Fibroblast of pulmonary artery (primary cell): ENCODE measurements around the gene TOX3.

Experiments
- DNase-seq: peaks from one replicate; pipeline ENCODE4 v3.0.0-alpha.2; 2010; ENCODE audit warnings: low read depth
- H3K4me3 ChIP-seq: replicated peaks from 2 replicates; pipeline ENCODE4 v1.5.1; 2011; ENCODE audit warnings: low read depth, mild to moderate bottlenecking, control low read depth, low read length, moderate library complexity
- TF ChIP-seq, protein P1 (sequence below): IDR thresholded peaks from 2 replicates; pipeline ENCODE4 v1.5.1; 2011; ENCODE audit warnings: mild to moderate bottlenecking, control low read depth, low read length, inconsistent platforms; ENCODE audit errors: missing control alignments

The TOX3 gene

DNA sequence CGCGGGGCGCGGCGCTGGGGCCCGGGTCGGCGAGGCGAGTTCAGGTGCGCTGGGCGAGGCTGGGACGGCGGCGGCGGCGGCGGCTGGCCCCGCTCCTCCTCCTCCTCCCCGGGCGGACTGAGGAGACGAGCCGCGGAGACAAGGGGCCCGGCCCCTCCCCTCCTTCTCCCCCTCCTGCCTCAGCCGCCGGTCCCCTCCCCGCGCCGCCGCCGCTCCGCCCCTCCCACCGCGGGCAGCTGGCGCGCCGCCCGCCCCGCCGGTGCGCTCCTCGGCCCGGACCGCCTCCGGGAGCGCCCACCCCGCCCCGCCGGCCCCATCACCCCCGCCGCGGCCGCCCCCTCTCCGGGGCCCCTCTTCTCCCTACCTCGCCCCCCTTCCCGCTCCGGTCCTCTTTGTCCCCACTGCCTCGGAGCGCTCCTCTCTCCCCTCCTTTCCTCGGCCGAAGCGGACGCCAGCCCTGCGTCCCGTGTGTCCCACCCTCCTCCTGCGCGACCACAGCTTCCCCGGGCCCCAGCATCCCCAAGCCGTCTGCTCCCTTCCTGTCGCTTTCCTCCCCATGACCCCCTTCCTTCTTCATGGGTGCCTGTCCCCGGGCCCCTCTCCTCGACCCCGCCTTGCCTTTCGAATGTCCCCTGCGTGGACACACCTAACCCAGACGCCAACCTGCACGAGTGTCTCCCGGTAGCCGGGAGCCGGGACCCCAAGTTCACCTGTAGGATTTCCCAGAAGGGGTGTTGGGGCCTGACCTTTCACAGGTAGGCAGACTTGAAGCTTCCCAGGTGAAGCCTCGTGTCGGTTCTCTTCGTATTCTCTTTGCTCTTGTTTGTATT, at the start of gene TOX3:
TOX3 (minus strand) TSS at position 140 of the 830 bp plus-strand sequence. CDS start 420 bp downstream, outside the sequence.
- H3K4me3 ChIP-seq, result no peak within 1 kb of the TSS
- TF ChIP-seq, protein P1, sequence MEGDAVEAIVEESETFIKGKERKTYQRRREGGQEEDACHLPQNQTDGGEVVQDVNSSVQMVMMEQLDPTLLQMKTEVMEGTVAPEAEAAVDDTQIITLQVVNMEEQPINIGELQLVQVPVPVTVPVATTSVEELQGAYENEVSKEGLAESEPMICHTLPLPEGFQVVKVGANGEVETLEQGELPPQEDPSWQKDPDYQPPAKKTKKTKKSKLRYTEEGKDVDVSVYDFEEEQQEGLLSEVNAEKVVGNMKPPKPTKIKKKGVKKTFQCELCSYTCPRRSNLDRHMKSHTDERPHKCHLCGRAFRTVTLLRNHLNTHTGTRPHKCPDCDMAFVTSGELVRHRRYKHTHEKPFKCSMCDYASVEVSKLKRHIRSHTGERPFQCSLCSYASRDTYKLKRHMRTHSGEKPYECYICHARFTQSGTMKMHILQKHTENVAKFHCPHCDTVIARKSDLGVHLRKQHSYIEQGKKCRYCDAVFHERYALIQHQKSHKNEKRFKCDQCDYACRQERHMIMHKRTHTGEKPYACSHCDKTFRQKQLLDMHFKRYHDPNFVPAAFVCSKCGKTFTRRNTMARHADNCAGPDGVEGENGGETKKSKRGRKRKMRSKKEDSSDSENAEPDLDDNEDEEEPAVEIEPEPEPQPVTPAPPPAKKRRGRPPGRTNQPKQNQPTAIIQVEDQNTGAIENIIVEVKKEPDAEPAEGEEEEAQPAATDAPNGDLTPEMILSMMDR, result no peak
- DNase-seq, result no peak

DNA sequence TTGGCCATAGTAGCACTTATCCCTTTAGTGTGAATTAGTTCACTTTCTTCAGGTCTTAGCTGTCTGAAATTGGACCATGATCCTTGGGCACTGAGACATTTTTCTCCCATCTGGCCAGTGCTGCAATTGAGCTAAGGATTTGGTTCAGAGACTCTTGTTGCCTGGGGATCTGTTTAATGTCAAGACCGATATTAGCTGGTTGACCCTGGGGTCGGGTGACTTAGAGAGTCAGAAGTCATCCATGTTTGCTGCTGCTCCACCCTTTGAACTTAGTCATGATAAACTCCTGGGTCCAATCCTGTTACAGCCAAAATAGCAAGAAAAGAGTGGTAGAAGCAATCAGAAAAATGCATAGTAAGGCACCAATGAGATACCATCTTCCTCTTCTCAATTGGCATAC, 45.8 kb upstream of the TOX3 start:
- DNase-seq, result no peak
- no peak overlapping the region for H3K4me3 ChIP-seq
- TF ChIP-seq, protein P1, result no peak

DNA sequence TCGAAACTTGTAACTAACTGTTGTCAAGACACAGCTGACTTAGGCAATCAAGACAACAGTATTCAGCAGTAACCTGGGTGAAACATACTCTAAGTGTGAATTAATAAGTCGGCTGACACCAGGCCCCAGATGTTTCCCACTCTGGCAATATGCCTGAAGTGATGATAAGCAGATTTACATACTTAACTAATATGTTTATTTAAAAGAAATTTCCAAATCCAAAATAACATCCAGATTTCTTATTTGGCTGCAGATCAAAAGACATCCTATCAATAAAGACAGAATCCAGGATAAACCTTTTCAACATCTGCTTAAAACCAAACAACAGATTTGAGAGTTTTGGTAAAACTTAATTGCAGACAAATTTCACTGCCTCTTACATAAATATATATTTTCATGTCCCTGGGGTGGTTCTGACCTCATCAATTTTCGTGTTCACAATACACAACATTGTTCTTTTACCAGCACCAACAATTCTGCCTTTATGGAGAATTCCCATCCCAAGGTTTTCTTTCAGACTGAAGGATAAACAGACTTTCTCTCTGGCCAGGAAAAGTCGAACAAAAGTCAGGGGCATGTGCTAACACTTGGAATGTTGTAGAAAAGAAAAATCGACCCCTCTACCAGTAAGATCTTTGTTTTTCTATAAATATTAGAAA, 45.1 kb upstream of the TOX3 start:
- TF ChIP-seq, protein P1, result no peak
- no peak overlapping the region for H3K4me3 ChIP-seq
- DNase-seq, result no peak

- TF ChIP-seq, protein P1, result no peak
- no peak overlapping the region for H3K4me3 ChIP-seq
- no peak for DNase-seq
Measured at GRCh38 chr16:52591471-52591870, 44.5 kb upstream of the TOX3 start.

- DNase-seq, result no peak
- TF ChIP-seq, protein P1, result no peak
- no peak overlapping the region for H3K4me3 ChIP-seq
Measured at GRCh38 chr16:52586159-52586558, 39.2 kb upstream of the TOX3 start.

GRCh38 chr16:52584354-52585320, 37.7 kb upstream of the TOX3 start:
- no peak for DNase-seq
- no peak overlapping the region for H3K4me3 ChIP-seq
- TF ChIP-seq, protein P1, result no peak
